Daoy (cell line): ENCODE data around the gene SUSD4. TPM values are rescaled to one million over a fixed set of nuclear protein-coding genes. Genes with fewer than 3 reads are reported as not detected.

Experiments used
- DNase-seq: peaks from one replicate; pipeline ENCODE4 v3.0.0-alpha.2; 2015; ENCODE audit warnings: low read depth
- total RNA-seq: library from RNA; depleted of rRNA; stranded (reverse); fragments of >200 nt; shearing (Covaris generic); gene quantifications from 2 replicates; pipeline ENCODE4 v1.2.3, GENCODE V29; 2014

Gene SUSD4
- total RNA-seq, 1 experiment from 2014 or later, result 26.9 TPM

- peak; percentile 91 for DNase-seq
Measured at GRCh38 chr1:223230161-223230881, 133.7 kb downstream of the SUSD4 start.

- peak; percentile 19 for DNase-seq
Measured at GRCh38 chr1:223229756-223230155, 134.2 kb downstream of the SUSD4 start.

GRCh38 chr1:223228931-223229528 is 134.9 kb downstream of the SUSD4 start:
- peak; percentile 23 for DNase-seq

- no peak for DNase-seq
Measured at GRCh38 chr1:223228201-223228600, 135.8 kb downstream of the SUSD4 start.

GRCh38 chr1:223227486-223228196 is 136.3 kb downstream of the SUSD4 start:
- DNase-seq, result no peak

- no peak for DNase-seq
Measured at GRCh38 chr1:223227031-223227430, 136.9 kb downstream of the SUSD4 start.

- no peak for DNase-seq
Measured at GRCh38 chr1:223226271-223226670, 137.7 kb downstream of the SUSD4 start.

GRCh38 chr1:223225481-223225880 is 138.5 kb downstream of the SUSD4 start:
- no peak for DNase-seq

- no peak for DNase-seq
Measured at GRCh38 chr1:223225061-223225460, 138.9 kb downstream of the SUSD4 start.

- no peak for DNase-seq
Measured at GRCh38 chr1:223224465-223224864, 139.5 kb downstream of the SUSD4 start.

- no peak for DNase-seq
Measured at GRCh38 chr1:223223091-223223995, 140.6 kb downstream of the SUSD4 start.

- no peak for DNase-seq
Measured at GRCh38 chr1:223222377-223222776, 141.6 kb downstream of the SUSD4 start.

- no peak for DNase-seq
Measured at GRCh38 chr1:223221686-223222085, 142.3 kb downstream of the SUSD4 start.

- no peak for DNase-seq
Measured at GRCh38 chr1:223219846-223220610, 143.9 kb downstream of the SUSD4 start.

GRCh38 chr1:223219318-223219635 is 144.7 kb downstream of the SUSD4 start:
- no peak for DNase-seq

GRCh38 chr1:223217781-223218180 is 146.2 kb downstream of the SUSD4 start:
- no peak for DNase-seq

- no peak for DNase-seq
Measured at GRCh38 chr1:223216531-223217205, 147.3 kb downstream of the SUSD4 start.

GRCh38 chr1:223216074-223216473 is 147.9 kb downstream of the SUSD4 start:
- DNase-seq, result no peak

- no peak for DNase-seq
Measured at GRCh38 chr1:223215026-223215425, 148.9 kb downstream of the SUSD4 start.

GRCh38 chr1:223214261-223214807 is 149.6 kb downstream of the SUSD4 start:
- no peak for DNase-seq
